ENCODE measurements around the gene COL6A2.

GRCh38 chr21:46121286-46122221, 23.6 kb downstream of the COL6A2 start:
- TF ChIP-seq CTCF (IDR thresholded peaks at IDR 0.05) (no peak), ZBTB43 (CRISPR knock-in tag; IDR thresholded peaks at IDR 0.05) (no peak), ZNF416 (CRISPR knock-in tag; IDR thresholded peaks at IDR 0.05) (no peak), HMGXB4 (CRISPR knock-in tag; IDR thresholded peaks at IDR 0.05) (no peak), MAX (CRISPR knock-in tag; IDR thresholded peaks at IDR 0.05) (no peak), NFATC4 (CRISPR knock-in tag; IDR thresholded peaks at IDR 0.05) (no peak), ZSCAN18 (CRISPR knock-in tag; IDR thresholded peaks at IDR 0.05) (no peak), MLX (CRISPR knock-in tag; IDR thresholded peaks at IDR 0.05) (no peak), NR2C2 (CRISPR knock-in tag; IDR thresholded peaks at IDR 0.05) (no peak), GABPB1 (CRISPR knock-in tag; IDR thresholded peaks at IDR 0.05) (no peak)
